Renal cortex interstitium (tissue), 11 donors: ENCODE measurements around the gene ZNF438. TPM values are rescaled to one million over a fixed set of nuclear protein-coding genes. Genes with fewer than 3 reads are reported as not detected.
"Not testable (repeated sequence)": the region's sequence is repeated elsewhere in the genome, so short reads cannot be mapped to it uniquely, and the experiment has no call there.

Experiments used
- DNase-seq, 11 donors: peaks; one replicate each; pipeline ENCODE4 v3.0.0-alpha.2; 2013; ENCODE audit warnings: low read depth in 9 of 11, low spot score in 4 of 11; ENCODE audit errors: extremely low read depth in 1 of 11
- polyA plus RNA-seq, 3 donors: library from polyadenylated mRNA; unstranded; fragments of 120-200 nt; gene quantifications; one replicate each; pipeline ENCODE4 v1.2.1, GENCODE V29; 2013; ENCODE audit not compliant: insufficient read length in 3 of 3

ZNF438 gene
- polyA plus RNA-seq, 3 donors, result 6.7 to 8.8 (median 6.9) TPM

DNA sequence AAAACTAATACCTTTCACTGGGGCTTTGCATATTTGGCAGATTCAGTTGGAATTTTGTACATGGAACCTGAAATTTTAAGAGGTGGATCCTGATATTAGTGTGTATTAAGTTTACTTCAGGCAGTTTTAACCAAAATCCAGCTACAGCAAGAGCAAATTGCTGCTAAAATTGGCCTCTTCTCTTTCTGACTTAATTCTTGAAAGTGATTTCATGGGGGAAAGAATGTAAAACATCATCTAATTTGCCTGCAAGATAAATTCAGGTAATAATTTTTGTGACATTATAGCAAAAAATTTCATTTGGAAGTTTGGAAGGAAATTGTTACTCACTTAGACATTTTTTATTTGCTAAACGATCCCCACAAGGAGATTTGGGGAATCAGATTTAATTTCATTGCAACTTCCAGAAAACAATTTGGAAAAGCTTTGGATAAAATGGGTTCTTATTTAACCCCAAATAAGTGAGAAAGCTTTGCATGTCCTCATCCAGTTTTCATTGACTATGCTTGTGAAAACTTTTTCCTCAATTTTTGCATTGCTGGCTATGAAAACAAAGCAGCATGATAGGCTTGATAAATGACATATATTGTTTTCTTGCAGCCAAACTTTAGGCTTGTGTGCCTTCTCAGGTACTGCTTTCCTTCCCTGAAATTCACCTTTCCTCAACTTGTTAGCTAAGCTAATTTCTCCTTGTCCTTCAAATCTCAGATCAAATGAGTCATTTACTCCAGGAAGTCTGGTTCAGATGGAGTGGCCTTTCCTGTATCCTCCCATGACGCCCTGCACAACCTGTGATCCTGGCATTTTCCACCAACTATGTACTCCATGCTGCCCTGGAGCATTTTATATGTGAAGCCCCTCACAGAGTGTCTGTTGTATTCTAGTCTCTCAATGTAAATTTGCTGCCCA is 27.4 kb upstream of the ZNF438 start:
- no peak for DNase-seq

DNA sequence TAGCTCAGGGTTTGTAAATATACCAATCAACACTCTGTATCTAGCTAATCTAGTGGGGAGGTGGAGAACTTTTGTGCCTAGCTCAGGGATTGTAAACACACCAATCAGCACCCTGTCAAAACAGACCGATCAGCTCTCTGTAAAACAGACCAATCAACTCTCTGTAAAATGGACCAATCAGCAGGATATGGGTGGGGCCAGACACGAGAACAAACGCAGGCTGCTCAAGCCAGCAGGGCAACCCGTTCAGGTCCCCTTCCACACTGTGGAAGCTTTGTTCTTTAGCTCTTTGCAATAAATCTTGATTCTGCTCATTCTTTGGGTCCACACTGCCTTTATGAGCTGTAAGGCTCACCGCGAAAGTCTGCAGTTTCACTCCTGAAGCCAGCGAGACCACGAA is 25.0 kb upstream of the ZNF438 start:
- DNase-seq, result not testable (repeated sequence)

DNA sequence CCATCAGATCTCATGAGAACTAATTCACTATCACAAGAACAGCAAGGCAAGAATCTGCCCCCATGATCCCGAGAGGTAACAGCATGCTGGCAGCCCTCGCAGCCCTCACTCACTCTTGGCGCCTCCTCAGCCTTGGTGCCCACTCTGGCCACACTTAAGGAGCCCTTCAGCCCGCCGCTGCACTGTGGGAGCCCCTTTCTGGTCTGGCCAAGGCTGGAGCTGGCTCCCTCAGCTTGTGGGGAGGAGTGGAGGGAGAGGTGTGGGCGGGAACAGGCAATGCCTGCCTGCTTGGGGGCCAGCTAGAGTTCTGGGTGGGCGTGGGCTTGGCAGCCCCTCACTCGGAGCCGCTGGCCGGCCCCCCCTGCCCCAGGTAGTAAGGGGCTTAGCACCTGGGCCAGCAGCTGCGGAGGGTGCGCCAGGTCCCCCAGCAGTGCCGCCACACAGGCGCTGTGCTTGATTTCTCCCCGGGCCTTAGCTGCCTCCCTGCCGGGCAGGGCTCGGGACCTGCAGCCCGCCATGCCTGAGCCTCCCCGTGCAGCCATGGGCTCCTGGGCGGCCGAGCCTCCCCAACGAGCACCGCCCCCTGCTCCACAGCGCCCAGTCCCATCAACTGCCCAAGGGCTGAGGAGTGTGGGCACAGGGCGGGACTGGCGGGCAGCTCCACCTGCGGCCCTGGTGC is 24.0 kb upstream of the ZNF438 start:
- DNase-seq, result no peak

DNA sequence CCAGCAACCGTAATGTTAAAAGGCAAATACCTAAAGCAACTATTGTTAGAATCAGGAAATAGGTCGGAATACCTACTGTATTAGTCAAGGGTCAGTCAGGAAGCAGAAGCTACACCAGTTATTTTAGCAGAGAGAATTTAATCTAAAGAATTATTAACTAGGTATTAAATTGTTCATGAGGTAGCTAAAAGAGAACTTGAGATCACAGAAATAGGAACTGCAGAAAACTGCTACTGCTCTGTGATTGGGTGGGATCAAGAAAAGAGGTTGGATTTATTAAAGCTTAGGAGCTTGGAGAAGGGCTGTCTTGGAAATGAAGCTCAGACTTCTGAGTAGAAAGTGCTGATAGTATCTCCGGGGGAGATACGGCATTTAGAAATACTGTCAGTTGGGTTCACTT is 20.0 kb upstream of the ZNF438 start:
- no peak for DNase-seq

DNA sequence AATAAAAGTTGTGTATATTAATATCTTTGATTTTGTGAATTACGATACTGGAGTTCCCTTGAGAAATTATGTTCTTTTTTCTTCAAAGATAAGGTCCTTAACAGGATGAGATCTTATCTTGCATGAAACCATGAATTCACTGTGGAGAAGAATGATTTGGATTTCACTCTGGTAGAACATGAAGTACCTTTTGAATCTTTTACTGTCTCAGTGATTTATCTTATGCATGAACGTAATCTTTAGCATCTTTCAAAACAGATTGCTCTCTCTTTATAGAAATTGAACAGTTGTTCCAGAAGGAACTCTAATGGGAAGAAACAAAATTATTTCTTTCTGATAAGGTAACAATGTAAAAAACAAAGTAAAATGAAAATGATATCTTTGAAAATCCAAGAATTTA is 11.0 kb upstream of the ZNF438 start:
- DNase-seq, result no peak

DNA sequence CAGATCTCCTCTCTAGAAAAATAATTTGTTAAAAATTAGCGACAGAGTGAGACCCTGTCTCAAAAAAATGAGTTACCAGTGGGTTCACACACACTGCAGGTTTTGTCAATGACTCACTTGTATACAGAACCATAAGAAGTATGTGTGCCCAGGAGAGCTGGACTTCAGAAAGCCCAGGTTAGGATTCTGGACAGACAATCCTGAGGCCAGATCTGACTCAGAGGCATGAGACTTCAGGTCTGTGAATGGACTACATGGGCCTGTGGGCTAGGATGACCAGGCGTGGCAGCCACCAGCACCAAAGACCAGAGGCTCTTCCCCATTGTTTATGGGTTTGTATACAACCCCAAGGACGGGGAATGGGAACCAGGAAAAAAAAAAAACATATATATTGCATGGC is 9.3 kb upstream of the ZNF438 start:
- DNase-seq, result no peak

DNA sequence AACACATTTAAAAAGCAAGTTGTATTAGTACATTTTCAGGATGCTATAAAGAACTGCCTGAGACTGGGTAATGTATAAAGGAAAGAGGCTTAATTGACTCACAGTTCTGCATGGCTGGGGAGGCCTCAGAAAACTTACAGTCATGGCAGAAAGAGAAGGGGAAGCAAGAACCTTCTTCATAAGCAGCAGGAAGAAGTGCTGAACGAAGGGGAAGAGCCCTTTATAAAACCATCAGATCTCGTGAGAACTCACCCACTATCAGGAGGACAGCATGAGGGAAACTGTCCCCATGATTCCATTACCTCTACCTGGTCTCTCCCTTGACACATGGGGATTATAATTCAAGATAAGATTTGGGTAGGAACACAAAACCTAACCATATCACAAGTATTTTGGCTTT is 7.3 kb upstream of the ZNF438 start:
- not testable (repeated sequence) for DNase-seq

DNA sequence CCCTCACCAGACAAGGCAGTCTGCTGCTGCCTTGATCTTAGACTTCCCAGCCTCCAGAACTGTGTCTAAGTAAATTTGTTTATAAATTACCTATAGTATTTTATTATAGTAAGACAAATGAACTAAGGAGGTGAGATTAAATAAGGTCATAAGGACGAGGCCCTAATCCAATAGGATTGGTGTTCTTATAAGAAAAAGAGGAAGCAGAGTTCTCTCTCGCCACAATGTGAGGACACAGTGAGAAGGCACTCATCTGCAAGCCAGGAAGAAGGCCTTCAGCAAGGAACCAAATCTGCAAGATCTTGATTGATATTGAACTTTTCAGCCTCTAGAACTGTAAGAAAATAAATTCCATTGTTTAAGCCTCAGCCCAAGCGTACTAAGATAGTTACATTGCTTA is 6.1 kb upstream of the ZNF438 start:
- no peak for DNase-seq

DNA sequence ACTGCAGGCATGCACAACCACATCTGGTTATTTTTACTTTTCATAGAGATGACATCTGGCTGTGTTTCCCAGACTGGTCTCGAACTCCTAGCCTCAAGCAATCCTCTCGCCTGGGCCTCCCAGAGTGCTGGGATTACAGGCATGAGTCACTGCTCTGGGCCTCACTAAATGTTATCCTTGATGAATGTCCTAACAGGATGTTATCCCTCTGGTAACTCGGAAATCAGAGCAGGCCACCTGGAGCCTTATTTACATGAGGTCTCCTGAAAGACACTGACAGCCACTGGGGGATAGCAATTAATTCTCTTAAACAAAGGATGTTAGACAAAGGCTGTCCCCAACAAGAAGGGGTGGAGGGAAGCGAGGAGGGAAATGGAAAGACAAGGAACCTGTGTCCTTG is 4.5 kb upstream of the ZNF438 start:
- no peak for DNase-seq

DNA sequence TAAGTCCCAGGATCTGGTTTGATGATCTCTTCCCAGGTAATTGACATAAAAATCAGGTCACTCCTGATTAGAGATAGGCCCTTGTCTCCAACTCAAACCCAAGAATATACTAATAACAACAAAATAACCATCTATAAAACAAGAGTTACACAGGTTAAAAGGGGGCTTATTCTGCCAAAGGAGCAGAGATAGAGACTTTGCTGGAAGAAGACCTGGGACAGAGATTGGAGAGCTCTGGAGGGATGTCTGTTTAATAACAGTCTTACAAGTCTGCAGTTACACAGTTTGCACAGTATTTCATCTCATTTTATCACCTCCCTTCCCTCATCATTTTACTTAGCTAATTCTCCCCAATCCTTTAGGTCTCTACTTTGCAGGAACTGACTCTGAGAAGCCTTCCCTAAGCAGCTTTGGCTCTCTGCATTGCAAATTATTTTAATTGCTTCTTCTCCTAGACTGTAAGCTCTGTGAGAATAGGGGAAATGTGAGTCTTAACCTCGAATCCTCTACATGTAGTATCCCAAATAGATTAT is 3.7 kb upstream of the ZNF438 start:
- DNase-seq, result no peak

DNA sequence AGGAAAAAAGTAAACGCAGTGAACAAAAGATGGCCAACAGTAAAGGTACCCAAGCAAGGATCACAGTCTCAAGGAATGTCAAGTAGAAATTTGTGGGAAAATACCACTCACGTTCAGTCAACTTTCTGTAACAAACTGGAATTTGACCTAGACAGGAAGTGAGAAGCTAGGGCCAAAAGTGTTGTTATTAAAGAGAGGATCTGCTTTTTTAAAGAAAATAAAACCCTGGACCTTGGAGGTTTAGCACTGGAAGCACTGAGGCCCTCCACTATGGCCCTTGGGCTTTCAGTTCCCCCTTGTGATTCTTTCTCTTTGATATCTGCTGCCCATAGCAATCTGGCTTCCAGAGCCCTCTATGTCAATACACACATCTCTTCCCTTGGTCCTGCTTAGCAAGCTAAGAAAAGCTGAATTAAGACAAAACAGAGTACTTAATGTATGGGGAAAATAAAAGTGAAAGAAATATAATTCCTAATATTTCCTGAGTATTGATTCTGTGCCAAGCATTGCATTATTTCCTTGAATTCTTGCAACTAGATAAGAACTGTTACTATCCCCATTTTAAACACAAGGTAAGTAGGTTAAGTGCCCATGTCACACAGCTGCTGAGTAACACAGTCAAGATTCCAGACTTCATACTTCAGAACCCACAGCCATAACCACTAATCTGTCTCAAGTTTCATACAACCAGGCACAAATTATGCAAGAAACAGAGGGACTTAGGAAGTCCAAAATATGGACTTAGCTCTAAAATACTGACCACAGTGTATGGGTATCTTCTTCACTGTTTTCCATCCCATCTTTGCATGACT is 2.6 kb upstream of the ZNF438 start:
- no peak for DNase-seq

DNA sequence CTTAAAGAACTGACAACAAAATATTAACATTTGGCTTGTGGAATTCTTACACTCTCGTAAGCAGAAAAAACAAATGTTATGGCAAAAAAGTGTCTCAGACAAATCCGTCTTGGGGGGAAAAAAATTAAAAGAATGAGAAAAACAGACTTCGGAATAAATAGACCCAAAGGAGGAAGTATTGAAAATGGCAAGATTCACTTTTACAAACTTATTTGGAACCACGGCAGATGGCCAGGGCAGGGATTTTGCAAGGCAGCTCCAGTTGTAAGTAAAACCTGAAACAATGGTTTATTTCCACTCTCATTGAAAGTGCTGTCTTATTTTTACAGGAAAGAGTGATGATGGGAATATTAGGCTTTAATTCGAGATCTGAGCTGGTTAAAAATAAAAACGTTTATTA is 1.5 kb upstream of the ZNF438 start:
- no peak for DNase-seq

DNA sequence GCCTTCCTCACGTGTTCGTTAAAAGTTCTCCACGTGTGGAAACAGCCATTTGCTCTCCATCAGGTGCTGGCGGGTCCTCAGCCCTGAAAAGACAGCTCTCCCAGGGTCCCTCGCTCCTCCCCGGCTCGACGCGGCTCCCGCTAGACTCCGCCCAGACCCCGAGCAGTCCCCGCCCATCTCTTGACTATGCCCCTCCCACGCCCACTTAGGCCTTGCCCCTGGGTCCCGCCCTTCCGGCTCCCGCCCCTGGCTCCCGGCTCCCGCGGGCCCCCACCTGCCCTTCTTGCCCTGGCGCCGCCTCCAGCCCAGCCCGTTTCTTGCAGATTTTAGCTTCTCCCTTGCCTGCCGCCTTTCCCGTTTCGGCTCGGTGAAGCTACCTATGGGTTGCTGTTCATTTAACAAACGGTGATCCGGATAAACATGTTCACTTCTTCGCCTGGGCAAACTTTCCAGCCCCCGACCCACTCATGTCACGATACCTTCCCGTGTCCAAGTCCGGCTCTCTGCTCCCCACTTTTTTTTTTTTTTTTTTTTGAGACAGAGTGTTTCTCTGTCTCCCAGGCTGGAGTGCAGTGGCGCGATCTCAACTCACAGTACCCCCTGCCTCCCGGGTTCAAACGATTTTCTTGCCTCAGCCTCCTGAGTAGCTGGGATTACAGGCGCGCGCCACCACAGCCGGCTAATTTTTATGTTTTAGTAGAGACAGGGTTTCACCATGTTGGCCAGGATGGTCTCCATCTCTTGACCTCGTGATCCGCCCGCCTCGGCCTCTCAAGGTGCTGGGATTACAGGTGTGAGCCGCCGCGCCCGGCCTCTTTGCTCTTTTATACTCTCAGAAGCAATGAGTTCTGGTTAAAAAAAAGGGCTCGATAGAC is 830 bp upstream of the ZNF438 start:
- peak in 10 of 11 donors; percentile 85 to 96 (median 91) for DNase-seq

DNA sequence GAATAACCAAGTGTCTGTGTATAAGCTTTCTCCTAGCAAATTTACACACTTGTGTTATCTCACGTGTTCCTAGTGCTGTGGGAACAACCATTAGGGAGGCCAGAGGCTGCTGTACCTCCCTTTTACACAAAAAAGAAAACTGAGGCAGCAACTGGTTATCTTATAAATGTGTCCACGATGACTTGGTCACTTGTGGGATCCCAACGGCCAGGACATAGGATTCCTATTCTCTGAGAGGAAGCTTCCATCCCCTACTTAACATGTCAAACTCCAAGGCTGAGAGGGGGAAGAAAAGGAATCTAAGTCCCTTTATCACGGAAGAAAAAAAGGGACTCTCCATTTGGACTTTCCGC is 484 bp downstream of the ZNF438 start:
- DNase-seq, result no peak

DNA sequence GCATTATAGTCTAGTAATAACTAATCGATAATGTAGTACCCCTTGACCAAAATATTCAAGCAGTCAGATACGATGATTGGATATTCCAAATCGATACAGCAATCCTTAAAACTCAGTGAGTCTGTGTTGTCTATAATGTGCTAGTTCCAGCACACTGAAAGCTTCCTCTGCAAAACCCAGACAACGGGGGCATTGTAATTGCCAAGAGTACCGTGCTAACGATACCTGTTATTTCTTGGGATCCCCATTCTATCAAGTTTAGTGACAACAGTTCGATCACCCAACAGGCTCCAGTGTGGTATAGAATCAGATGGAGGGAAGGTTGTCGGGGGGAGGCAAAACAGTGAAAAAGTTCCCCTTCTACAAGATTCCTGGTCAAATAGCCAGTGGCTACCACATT is 865 bp downstream of the ZNF438 start:
- DNase-seq, result no peak

DNA sequence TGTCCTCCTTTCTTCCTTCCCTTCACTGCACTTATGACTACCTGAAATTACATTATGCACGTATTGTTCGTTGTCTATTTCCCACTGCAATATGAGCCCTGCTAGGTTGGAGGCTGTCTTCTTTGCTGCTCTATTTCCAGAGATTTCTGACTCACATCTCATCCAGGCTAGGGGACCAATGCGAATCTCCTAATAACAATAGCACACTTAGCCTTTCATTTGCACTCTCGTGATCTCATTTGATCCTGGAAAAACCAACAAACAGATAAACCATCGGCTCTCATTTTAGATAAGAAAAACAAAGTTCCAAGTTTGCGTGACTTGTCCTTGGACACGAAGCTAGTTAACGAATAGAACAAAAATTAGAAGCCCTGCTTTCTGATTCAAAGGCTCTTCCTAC is 1.4 kb downstream of the ZNF438 start:
- DNase-seq, result no peak

DNA sequence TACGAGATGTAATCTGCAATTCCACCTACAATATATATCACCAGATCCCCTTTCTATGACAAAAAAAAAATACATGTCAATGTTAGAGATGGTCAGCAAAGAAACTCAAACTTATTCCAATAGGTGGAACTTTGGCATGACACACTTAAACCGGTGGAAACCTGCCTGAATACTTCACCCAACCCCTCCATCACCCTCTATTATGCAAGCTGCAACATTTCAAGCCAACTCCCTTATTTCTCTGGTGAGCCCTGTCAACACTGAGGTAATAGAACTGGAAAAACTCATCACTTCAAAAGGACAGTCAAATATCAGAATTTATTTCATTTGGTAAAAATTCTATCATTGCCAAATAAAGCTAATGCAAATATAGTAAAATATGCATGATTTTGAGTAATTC is 3.6 kb downstream of the ZNF438 start:
- no peak for DNase-seq

DNA sequence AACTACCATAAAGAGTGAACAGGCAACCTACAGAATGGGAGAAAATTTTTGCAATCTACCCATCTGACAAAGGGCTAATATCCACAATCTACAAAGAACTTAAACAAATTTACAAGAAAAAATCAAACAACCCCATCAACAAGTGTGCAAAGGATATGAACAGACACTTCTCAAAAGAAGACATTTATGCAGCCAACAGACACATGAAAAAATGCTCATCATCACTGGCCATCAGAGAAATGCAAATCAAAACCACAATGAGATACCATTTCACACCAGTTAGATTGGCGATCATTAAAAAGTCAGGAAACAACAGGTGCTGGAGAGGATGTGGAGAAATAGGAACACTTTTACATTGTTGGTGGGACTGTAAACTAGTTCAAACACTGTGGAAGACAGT is 5.4 kb downstream of the ZNF438 start:
- DNase-seq, result not testable (repeated sequence)

DNA sequence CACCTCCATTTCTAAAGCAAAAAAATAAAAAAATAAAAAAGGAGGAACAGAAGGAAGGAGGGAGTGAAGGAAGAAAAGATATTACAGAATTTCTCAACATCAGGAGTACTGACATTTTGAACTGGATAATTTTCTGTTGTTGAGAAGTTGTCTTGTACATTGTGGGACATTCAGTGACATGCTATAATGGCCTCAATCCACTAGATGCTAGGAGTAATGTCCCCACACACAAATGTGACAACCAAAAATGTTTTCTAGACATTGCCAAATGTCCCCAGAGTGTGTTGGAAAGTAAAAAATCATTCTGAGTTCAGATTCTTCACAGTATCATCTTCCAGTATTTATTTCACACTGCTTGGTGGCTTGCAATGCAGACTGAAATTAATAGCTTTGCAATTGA is 6.5 kb downstream of the ZNF438 start:
- no peak for DNase-seq
